ENCODE measurements around the gene HYPK.

HYPK gene

GRCh38 chr15:43851251-43851650 is 50.9 kb downstream of the HYPK start:
- no peak for DNase-seq (ENCODE audit: low read depth)

GRCh38 chr15:43852607-43853006 is 52.2 kb downstream of the HYPK start:
- DNase-seq (ENCODE audit: low read depth) = no peak

All from iris pigment epithelial cell (primary cell).